Hepatocyte (in vitro differentiated cells): ENCODE data around the gene HBA2. TPM values are rescaled to one million over a fixed set of nuclear protein-coding genes. Genes with fewer than 3 reads are reported as not detected.
A peak's percentile ranks its signal among the peaks of the same experiment; 100 is the strongest.

ENCODE experiments used
- DNase-seq: peaks from one replicate; pipeline ENCODE4 v3.0.0-alpha.2; 2016; ENCODE audit warnings: low spot score
- H2AFZ ChIP-seq: fragments of 200-600 bp; sonication (generic); 2 replicates; pipeline ENCODE4 v1.6.0; 2016; ENCODE audit warnings: antibody characterized with exemption, mild to moderate bottlenecking
- H3K27ac ChIP-seq: fragments of 200-600 bp; sonication (generic); 2 replicates; pipeline ENCODE4 v1.5.1; 2016; ENCODE audit warnings: mild to moderate bottlenecking
- H3K27me3 ChIP-seq: fragments of 200-600 bp; sonication (generic); 2 replicates; pipeline ENCODE4 v1.6.1; 2016
- H3K36me3 ChIP-seq: fragments of 200-600 bp; sonication (generic); replicated peaks from 2 replicates; pipeline ENCODE4 v1.5.1; 2016; ENCODE audit warnings: low read depth; ENCODE audit not compliant: insufficient read depth
- H3K4me1 ChIP-seq: fragments of 200-600 bp; sonication (generic); 2 replicates; pipeline ENCODE4 v1.5.1; 2016; ENCODE audit warnings: mild to moderate bottlenecking, moderate library complexity; ENCODE audit not compliant: insufficient read depth
- H3K4me2 ChIP-seq: fragments of 200-600 bp; sonication (generic); 2 replicates; pipeline ENCODE4 v1.6.0; 2016
- H3K4me3 ChIP-seq: fragments of 200-600 bp; sonication (generic); 2 replicates; pipeline ENCODE4 v1.5.1; 2016; ENCODE audit warnings: mild to moderate bottlenecking
- H3K79me2 ChIP-seq: fragments of 200-600 bp; sonication (generic); 2 replicates; pipeline ENCODE4 v1.6.0; 2017; ENCODE audit warnings: mild to moderate bottlenecking
- H3K9me2 ChIP-seq: fragments of 200-600 bp; sonication (generic); replicated peaks from 2 replicates; pipeline ENCODE4 v1.6.0; 2017; ENCODE audit warnings: mild to moderate bottlenecking; ENCODE audit not compliant: insufficient read depth
- H3K9me3 ChIP-seq: fragments of 200-600 bp; sonication (generic); 2 replicates; pipeline ENCODE4 v1.5.1; 2016; ENCODE audit warnings: low read depth, mild to moderate bottlenecking
- H4K20me1 ChIP-seq: fragments of 200-600 bp; sonication (generic); 2 replicates; pipeline ENCODE4 v1.6.0; 2016; ENCODE audit warnings: mild to moderate bottlenecking; ENCODE audit not compliant: insufficient read depth, poor library complexity, severe bottlenecking
- CTCF ChIP-seq: fragments of 200-600 bp; sonication (generic); IDR thresholded peaks from 2 replicates; pipeline ENCODE4 v1.5.1; 2016; ENCODE audit warnings: antibody characterized with exemption, mild to moderate bottlenecking; ENCODE audit not compliant: poor library complexity
- EZH2 ChIP-seq: fragments of 200-600 bp; sonication (generic); IDR thresholded peaks from 2 replicates; pipeline ENCODE4 v1.6.1; 2016; ENCODE audit warnings: antibody characterized with exemption, mild to moderate bottlenecking, borderline replicate concordance
- EZH2phosphoT487 ChIP-seq: fragments of 200-600 bp; sonication (generic); IDR thresholded peaks from one replicate; pipeline ENCODE4 v1.6.1; 2018; ENCODE audit warnings: antibody characterized with exemption, mild to moderate bottlenecking, low read depth, moderate library complexity; ENCODE audit not compliant: unreplicated experiment, severe bottlenecking
- WGBS: methylation state at CpG from one replicate; pipeline ENCODE4 v1.1.6; 2016; ENCODE audit warnings: low lambda C conversion rate; ENCODE audit errors: missing lambda C conversion rate; 5-methylcytosine and 5-hydroxymethylcytosine counted together
- polyA plus RNA-seq: library from polyadenylated mRNA; unstranded; fragments of >200 nt; fragmentation: Nextera tagmentation; extraction: Ambion mirVana; gene quantifications from 2 replicates; pipeline ENCODE4 v1.2.1, GENCODE V29; 2016
- total RNA-seq: library from RNA; depleted of rRNA; stranded (reverse); fragments of >200 nt; gene quantifications from 2 replicates; pipeline ENCODE4 v1.2.3, GENCODE V29; 2014

The HBA2 gene
- total and polyA plus RNA-seq, 2 experiments from 2014 or later, result not detected

GRCh38 chr16:180681-181564 is 8.2 kb downstream of the HBA2 start:
- Histone ChIP-seq H2AFZ (peak overlapping the region; percentile 40), H3K4me1 (peaks cover 11% of the 10 kb centered on the region), H3K79me2 (no peaks in the 10 kb centered on the region), H4K20me1 (peaks cover 4% of the 10 kb centered on the region), H3K4me3 (no peak overlapping the region), H3K9me2 (no peaks in the 10 kb centered on the region), H3K36me3 (no peaks in the 10 kb centered on the region), H3K27me3 (peaks cover 29% of the 10 kb centered on the region), H3K9me3 (no peaks in the 10 kb centered on the region), H3K4me2 (peak overlapping the region; percentile 96), H3K27ac (no peak overlapping the region)
- TF ChIP-seq CTCF (no peak), EZH2 (no peak), EZH2phosphoT487 (no peak)
- WGBS, result 6% methylated on average over 71 of the region's 89 CpGs
- DNase-seq, result peak; percentile 85

- no peaks in the 10 kb centered on the region for H3K9me3 ChIP-seq
- H3K4me2 ChIP-seq, result peak overlapping the region; percentile 96
- H3K36me3 ChIP-seq, result no peaks in the 10 kb centered on the region
- H4K20me1 ChIP-seq, result peaks cover 4% of the 10 kb centered on the region
- 25% methylated on average over 22 of the region's 22 CpGs for WGBS
- no peak overlapping the region for H3K4me3 ChIP-seq
- H2AFZ ChIP-seq, result no peak overlapping the region
- no peak overlapping the region for H3K27ac ChIP-seq
- H3K4me1 ChIP-seq, result peaks cover 11% of the 10 kb centered on the region
- no peak for DNase-seq
- no peaks in the 10 kb centered on the region for H3K9me2 ChIP-seq
- H3K79me2 ChIP-seq, result no peaks in the 10 kb centered on the region
- no peak for TF ChIP-seq EZH2phosphoT487
- TF ChIP-seq CTCF, result peak; percentile 93
- no peak for TF ChIP-seq EZH2
- H3K27me3 ChIP-seq, result peaks cover 29% of the 10 kb centered on the region
Observed at GRCh38 chr16:181565-182021, 8.9 kb downstream of the HBA2 start.

GRCh38 chr16:183005-183404 is 10.3 kb downstream of the HBA2 start:
- Histone ChIP-seq H3K27me3 (peaks cover 21% of the 10 kb centered on the region), H3K9me2 (no peaks in the 10 kb centered on the region), H3K79me2 (no peaks in the 10 kb centered on the region), H3K4me2 (no peak overlapping the region), H3K36me3 (no peaks in the 10 kb centered on the region), H3K9me3 (no peaks in the 10 kb centered on the region), H4K20me1 (peaks cover 4% of the 10 kb centered on the region), H3K4me3 (no peak overlapping the region), H3K27ac (no peak overlapping the region), H2AFZ (no peak overlapping the region), H3K4me1 (peaks cover 11% of the 10 kb centered on the region)
- WGBS, result 95% methylated on average over 7 of the region's 7 CpGs
- no peak for DNase-seq
- no peak for TF ChIP-seq EZH2phosphoT487
- no peak for TF ChIP-seq CTCF
- TF ChIP-seq EZH2, result no peak
